ENCODE results near the gene INHA.

GRCh38 chr2:219569635-219570034 is 2.5 kb upstream of the INHA start:
- TF ChIP-seq, protein P1, sequence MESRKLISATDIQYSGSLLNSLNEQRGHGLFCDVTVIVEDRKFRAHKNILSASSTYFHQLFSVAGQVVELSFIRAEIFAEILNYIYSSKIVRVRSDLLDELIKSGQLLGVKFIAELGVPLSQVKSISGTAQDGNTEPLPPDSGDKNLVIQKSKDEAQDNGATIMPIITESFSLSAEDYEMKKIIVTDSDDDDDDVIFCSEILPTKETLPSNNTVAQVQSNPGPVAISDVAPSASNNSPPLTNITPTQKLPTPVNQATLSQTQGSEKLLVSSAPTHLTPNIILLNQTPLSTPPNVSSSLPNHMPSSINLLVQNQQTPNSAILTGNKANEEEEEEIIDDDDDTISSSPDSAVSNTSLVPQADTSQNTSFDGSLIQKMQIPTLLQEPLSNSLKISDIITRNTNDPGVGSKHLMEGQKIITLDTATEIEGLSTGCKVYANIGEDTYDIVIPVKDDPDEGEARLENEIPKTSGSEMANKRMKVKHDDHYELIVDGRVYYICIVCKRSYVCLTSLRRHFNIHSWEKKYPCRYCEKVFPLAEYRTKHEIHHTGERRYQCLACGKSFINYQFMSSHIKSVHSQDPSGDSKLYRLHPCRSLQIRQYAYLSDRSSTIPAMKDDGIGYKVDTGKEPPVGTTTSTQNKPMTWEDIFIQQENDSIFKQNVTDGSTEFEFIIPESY (IDR thresholded peaks at IDR 0.05; ENCODE audit: borderline replicate concordance, low read depth) = no peak
- no peak for TF ChIP-seq SIN3A (IDR thresholded peaks at IDR 0.05; ENCODE audit: borderline replicate concordance, low read depth, low read length)
- no peak for TF ChIP-seq EP300 (IDR thresholded peaks at IDR 0.05; ENCODE audit: borderline replicate concordance in 1 of 2, low read depth in 1 of 2, low read length in 1 of 2)
- TF ChIP-seq EZH2phosphoT487 (IDR thresholded peaks at IDR 0.05; ENCODE audit: borderline replicate concordance, low read depth) = no peak
- TF ChIP-seq CTCF (IDR thresholded peaks at IDR 0.05) = no peak
- TF ChIP-seq, protein P2, sequence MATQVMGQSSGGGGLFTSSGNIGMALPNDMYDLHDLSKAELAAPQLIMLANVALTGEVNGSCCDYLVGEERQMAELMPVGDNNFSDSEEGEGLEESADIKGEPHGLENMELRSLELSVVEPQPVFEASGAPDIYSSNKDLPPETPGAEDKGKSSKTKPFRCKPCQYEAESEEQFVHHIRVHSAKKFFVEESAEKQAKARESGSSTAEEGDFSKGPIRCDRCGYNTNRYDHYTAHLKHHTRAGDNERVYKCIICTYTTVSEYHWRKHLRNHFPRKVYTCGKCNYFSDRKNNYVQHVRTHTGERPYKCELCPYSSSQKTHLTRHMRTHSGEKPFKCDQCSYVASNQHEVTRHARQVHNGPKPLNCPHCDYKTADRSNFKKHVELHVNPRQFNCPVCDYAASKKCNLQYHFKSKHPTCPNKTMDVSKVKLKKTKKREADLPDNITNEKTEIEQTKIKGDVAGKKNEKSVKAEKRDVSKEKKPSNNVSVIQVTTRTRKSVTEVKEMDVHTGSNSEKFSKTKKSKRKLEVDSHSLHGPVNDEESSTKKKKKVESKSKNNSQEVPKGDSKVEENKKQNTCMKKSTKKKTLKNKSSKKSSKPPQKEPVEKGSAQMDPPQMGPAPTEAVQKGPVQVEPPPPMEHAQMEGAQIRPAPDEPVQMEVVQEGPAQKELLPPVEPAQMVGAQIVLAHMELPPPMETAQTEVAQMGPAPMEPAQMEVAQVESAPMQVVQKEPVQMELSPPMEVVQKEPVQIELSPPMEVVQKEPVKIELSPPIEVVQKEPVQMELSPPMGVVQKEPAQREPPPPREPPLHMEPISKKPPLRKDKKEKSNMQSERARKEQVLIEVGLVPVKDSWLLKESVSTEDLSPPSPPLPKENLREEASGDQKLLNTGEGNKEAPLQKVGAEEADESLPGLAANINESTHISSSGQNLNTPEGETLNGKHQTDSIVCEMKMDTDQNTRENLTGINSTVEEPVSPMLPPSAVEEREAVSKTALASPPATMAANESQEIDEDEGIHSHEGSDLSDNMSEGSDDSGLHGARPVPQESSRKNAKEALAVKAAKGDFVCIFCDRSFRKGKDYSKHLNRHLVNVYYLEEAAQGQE (IDR thresholded peaks at IDR 0.05; ENCODE audit: low read depth, low read length) = no peak
- TF ChIP-seq FOXJ3 (CRISPR knock-in tag; IDR thresholded peaks at IDR 0.05) = no peak
- TF ChIP-seq, protein P3, sequence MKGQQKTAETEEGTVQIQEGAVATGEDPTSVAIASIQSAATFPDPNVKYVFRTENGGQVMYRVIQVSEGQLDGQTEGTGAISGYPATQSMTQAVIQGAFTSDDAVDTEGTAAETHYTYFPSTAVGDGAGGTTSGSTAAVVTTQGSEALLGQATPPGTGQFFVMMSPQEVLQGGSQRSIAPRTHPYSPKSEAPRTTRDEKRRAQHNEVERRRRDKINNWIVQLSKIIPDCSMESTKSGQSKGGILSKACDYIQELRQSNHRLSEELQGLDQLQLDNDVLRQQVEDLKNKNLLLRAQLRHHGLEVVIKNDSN (IDR thresholded peaks at IDR 0.05; ENCODE audit: borderline replicate concordance, low read depth) = no peak
- no peak for TF ChIP-seq TAF1 (IDR thresholded peaks at IDR 0.05; ENCODE audit: borderline replicate concordance, low read depth, low read length)
- TF ChIP-seq TCF12 (IDR thresholded peaks at IDR 0.05) = no peak
